HepG2 (cell line): ENCODE results near the gene ZNF813. TPM values are rescaled to one million over a fixed set of nuclear protein-coding genes. Genes with fewer than 3 reads are reported as not detected.
A peak's percentile ranks its signal among the peaks of the same experiment; 100 is the strongest.

ENCODE experiments used
- GABPB1 ChIP-seq: IDR thresholded peaks from 2 replicates; pipeline ENCODE4 v1.6.1; 2016; ENCODE audit warnings: mild to moderate bottlenecking, missing genetic modification reagents, moderate library complexity, missing compliant biosample characterization
- HCFC1 ChIP-seq: fragments of 150-350 bp; IDR thresholded peaks from 2 replicates; pipeline ENCODE4 v1.6.1; 2014; ENCODE audit warnings: low read depth, low read length
- ISL2 ChIP-seq: sonication (generic); formaldehyde crosslinking; IDR thresholded peaks from 2 replicates; pipeline ENCODE4 v1.5.0; 2020; ENCODE audit warnings: missing genetic modification reagents
- MAFF ChIP-seq: IDR thresholded peaks from 2 replicates; pipeline ENCODE4 v1.6.1; 2011; ENCODE audit warnings: low read depth, low read length, improper control_type of control experiment
- NFKBIZ ChIP-seq: IDR thresholded peaks from 2 replicates; pipeline ENCODE4 v1.6.1; 2018; ENCODE audit warnings: missing genetic modification reagents, missing compliant biosample characterization
- PRDM15 ChIP-seq: sonication (generic); formaldehyde crosslinking; IDR thresholded peaks from 2 replicates; pipeline ENCODE4 v1.4.0; 2020; ENCODE audit warnings: missing genetic modification reagents
- RFX1 ChIP-seq: fragments of 450-650 bp; IDR thresholded peaks from 2 replicates; pipeline ENCODE4 v1.6.1; 2017
- SRSF9 ChIP-seq: fragments of 200-400 bp; formaldehyde crosslinking; IDR thresholded peaks from 2 replicates; pipeline ENCODE4 v1.6.1; 2018; ENCODE audit warnings: borderline replicate concordance, mild to moderate bottlenecking, low read depth, low read length; ENCODE audit not compliant: insufficient read depth, poor library complexity, severe bottlenecking
- ZFP36 ChIP-seq: fragments of 150-350 bp; IDR thresholded peaks from 2 replicates; pipeline ENCODE4 v1.6.1; 2018; ENCODE audit warnings: borderline replicate concordance, low read length, low read depth; ENCODE audit not compliant: partially characterized antibody
- ZNF138 ChIP-seq: sonication (generic); formaldehyde crosslinking; IDR thresholded peaks from 2 replicates; pipeline ENCODE4 v1.5.0; 2020; ENCODE audit warnings: mild to moderate bottlenecking, low read depth, missing genetic modification reagents
- ZNF264 ChIP-seq: sonication (generic); formaldehyde crosslinking; IDR thresholded peaks from 2 replicates; pipeline ENCODE4 v1.4.0; 2020; ENCODE audit warnings: missing genetic modification reagents
- ZNF350 ChIP-seq: sonication (generic); formaldehyde crosslinking; IDR thresholded peaks from 2 replicates; pipeline ENCODE4 v1.4.0; 2020; ENCODE audit warnings: mild to moderate bottlenecking, low read depth, missing genetic modification reagents, borderline replicate concordance
- polyA plus RNA-seq, 8 experiments: library from polyadenylated mRNA; depleted of rRNA in 3 of 8; stranded (reverse) in 7 of 8; unstranded in 1 of 8; fragments of >200 nt; fragmentation: Illumina TruSeq in 4 of 8; extraction: Trizol in 4 of 8; gene quantifications; 2 replicates each; pipeline versions ENCODE4 v1.2.1 to v1.2.3, GENCODE V29; 2011 to 2016; ENCODE audit warnings: low read depth in 4 of 8, missing spikeins in 1 of 8, mixed read lengths in 1 of 8; ENCODE audit not compliant: insufficient read depth in 1 of 8
- total RNA-seq, 5 experiments: library from RNA; depleted of rRNA; stranded (reverse); fragments of >200 nt; fragmentation: Illumina TruSeq; extraction: Trizol; gene quantifications; 2 replicates each; pipeline ENCODE4 v1.2.3, GENCODE V29; 2016; ENCODE audit warnings: low read depth in 1 of 5
- TF ChIP-seq, protein P1 (sequence below): sonication (generic); formaldehyde crosslinking; IDR thresholded peaks from 2 replicates; pipeline ENCODE4 v1.8.0; 2022; ENCODE audit warnings: low read depth, missing genetic modification reagents
- TF ChIP-seq, protein P2 (sequence below), 2 experiments: fragments of 450-650 bp in 1 of 2; sonication (generic) in 1 of 2; formaldehyde crosslinking in 1 of 2; IDR thresholded peaks; 2 replicates each; pipeline versions ENCODE4 v1.6.1 to v1.8.0; 2016 to 2022; ENCODE audit warnings: antibody characterized with exemption in 1 of 2, mild to moderate bottlenecking in 1 of 2, missing genetic modification reagents in 1 of 2

ZNF813 gene
- total and polyA plus RNA-seq, 2 of the 13 experiments (the other 11 are each of a cell fraction or from before 2014, with no cell fraction given): 2.1 to 8.9 TPM

GRCh38 chr19:53537521-53538377, 70.2 kb downstream of the ZNF813 start, which contains the start of gene ZNF331 (continued):
- TF ChIP-seq PRDM15 (no peak), SRSF9 (no peak), ZNF350 (CRISPR knock-in tag) (0 out of 2 replicates have a peak, but pooled peaks have one; percentile 35), NFKBIZ (CRISPR knock-in tag) (no peak), ZNF138 (CRISPR knock-in tag) (no peak), ZFP36 (no peak), MAFF (no peak), ZNF264 (no peak), ISL2 (no peak), HCFC1 (peak; percentile 58; the same call in 1 of the 2 replicates), GABPB1 (CRISPR knock-in tag) (peak; percentile 57; the same call in 1 of the 2 replicates), RFX1 (no peak)
- TF ChIP-seq, protein P1, sequence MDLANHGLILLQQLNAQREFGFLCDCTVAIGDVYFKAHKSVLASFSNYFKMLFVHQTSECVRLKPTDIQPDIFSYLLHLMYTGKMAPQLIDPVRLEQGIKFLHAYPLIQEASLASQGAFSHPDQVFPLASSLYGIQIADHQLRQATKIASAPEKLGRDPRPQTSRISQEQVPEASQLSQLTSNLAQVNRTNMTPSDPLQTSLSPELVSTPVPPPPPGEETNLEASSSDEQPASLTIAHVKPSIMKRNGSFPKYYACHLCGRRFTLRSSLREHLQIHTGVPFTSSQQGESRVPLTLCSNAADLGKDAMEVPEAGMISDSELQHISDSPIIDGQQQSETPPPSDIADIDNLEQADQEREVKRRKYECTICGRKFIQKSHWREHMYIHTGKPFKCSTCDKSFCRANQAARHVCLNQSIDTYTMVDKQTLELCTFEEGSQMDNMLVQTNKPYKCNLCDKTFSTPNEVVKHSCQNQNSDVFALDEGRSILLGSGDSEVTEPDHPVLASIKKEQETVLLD (CRISPR knock-in tag): no peak
- TF ChIP-seq, protein P2, sequence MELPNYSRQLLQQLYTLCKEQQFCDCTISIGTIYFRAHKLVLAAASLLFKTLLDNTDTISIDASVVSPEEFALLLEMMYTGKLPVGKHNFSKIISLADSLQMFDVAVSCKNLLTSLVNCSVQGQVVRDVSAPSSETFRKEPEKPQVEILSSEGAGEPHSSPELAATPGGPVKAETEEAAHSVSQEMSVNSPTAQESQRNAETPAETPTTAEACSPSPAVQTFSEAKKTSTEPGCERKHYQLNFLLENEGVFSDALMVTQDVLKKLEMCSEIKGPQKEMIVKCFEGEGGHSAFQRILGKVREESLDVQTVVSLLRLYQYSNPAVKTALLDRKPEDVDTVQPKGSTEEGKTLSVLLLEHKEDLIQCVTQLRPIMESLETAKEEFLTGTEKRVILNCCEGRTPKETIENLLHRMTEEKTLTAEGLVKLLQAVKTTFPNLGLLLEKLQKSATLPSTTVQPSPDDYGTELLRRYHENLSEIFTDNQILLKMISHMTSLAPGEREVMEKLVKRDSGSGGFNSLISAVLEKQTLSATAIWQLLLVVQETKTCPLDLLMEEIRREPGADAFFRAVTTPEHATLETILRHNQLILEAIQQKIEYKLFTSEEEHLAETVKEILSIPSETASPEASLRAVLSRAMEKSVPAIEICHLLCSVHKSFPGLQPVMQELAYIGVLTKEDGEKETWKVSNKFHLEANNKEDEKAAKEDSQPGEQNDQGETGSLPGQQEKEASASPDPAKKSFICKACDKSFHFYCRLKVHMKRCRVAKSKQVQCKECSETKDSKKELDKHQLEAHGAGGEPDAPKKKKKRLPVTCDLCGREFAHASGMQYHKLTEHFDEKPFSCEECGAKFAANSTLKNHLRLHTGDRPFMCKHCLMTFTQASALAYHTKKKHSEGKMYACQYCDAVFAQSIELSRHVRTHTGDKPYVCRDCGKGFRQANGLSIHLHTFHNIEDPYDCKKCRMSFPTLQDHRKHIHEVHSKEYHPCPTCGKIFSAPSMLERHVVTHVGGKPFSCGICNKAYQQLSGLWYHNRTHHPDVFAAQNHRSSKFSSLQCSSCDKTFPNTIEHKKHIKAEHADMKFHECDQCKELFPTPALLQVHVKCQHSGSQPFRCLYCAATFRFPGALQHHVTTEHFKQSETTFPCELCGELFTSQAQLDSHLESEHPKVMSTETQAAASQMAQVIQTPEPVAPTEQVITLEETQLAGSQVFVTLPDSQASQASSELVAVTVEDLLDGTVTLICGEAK (IDR thresholded peaks at IDR 0.05): no peak
- TF ChIP-seq, protein P2 (CRISPR knock-in tag; IDR thresholded peaks at IDR 0.05): peak; percentile 41; the same call in 1 of the 2 replicates
